ENCODE results near the gene OGG1.

OGG1 gene

DNA sequence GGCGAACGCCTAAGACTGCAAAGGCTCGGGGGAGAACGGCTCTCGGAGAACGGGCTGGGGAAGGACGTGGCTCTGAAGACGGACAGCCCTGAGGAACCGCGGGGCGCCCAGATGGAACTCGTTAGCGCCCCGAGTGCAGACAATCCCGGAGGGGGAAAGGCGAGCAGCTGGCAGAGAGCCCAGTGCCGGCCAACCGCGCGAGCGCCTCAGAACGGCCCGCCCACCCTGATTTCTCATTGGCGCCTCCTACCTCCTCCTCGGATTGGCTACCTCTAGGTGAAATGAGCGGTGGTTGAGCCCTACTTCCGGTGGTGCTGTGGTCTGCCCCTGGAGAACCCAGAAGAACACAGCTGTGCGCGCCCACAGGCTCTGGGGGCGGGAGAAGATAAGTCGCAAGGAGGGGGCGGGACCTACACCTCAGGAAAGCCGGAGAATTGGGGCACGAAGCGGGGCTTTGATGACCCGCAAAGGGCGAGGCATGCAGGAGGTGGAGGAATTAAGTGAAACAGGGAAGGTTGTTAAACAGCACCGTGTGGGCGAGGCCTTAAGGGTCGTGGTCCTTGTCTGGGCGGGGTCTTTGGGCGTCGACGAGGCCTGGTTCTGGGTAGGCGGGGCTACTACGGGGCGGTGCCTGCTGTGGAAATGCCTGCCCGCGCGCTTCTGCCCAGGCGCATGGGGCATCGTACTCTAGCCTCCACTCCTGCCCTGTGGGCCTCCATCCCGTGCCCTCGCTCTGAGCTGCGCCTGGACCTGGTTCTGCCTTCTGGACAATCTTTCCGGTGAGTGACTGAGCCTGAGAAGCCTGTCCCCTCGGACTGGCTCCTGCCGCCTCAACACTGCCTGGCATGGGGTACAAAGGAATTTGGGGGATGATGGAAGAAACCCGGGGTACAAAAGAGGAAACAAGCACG, at the start of gene OGG1:
OGG1 (plus strand) TSS at position 308 of the 911 bp plus-strand sequence; CDS start at position 643, 335 bp downstream.
- peak; percentile 95 for DNase-seq (ENCODE audit: low spot score)

GRCh38 chr3:9700536-9700935, 49.2 kb upstream of the OGG1 start:
- DNase-seq (ENCODE audit: low spot score), result no peak

DNA sequence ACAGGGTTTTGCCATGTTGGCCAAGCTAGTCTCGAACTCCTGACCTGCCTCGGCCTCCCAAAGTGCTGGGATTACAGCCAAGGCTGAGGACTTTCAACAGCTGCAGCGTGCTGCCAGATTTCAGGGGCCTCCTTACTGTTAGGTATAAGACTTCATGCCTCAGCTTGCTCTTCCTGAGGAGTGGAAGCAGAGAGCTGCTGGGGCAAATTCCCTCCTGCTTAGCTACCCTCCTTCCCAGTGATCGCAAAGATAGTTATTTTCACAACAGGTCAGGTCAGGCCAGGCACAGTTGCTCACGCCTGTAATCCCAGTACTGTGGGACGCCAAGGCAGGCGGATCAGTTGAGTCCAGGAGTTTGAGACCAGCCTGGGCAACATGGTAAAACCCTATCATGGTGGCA, 48.7 kb upstream of the OGG1 start:
- DNase-seq (ENCODE audit: low spot score), result no peak

GRCh38 chr3:9701711-9702110, 48.0 kb upstream of the OGG1 start:
- no peak for DNase-seq (ENCODE audit: low spot score)

DNA sequence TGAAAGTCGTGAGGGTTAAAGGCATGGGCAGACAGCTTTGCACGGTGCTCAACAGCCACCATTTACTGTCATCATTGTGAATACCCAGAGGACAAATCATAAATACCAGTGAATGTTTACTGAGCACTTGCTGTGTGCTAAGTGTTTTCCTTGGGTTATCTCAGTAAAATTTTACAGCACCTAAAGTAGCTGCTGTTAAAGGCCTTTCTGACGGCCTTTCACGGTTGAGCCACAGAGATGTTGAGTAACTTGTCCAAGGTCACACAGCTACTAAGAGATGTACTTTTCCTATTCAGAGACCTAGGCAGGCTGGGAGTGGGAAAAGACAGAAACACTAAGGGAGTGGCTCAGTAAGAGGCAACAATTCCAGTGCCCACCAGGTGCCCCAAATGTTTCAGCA, 46.5 kb upstream of the OGG1 start:
- DNase-seq (ENCODE audit: low spot score), result no peak

- DNase-seq (ENCODE audit: low spot score), result no peak
Observed at GRCh38 chr3:9703736-9704346, 45.9 kb upstream of the OGG1 start, which contains the start of gene CPNE9. Gene CPNE9 (plus strand): TSS chr3:9703833. CDS start chr3:9703997, 164 bp downstream.

- peak; percentile 73 for DNase-seq (ENCODE audit: low spot score)
Observed at GRCh38 chr3:9704347-9705322, 45.1 kb upstream of the OGG1 start.

GRCh38 chr3:9710174-9710739, 39.5 kb upstream of the OGG1 start:
- DNase-seq (ENCODE audit: low spot score), result no peak

- DNase-seq (ENCODE audit: low spot score), result no peak
Observed at GRCh38 chr3:9712415-9712814, 37.3 kb upstream of the OGG1 start.

DNA sequence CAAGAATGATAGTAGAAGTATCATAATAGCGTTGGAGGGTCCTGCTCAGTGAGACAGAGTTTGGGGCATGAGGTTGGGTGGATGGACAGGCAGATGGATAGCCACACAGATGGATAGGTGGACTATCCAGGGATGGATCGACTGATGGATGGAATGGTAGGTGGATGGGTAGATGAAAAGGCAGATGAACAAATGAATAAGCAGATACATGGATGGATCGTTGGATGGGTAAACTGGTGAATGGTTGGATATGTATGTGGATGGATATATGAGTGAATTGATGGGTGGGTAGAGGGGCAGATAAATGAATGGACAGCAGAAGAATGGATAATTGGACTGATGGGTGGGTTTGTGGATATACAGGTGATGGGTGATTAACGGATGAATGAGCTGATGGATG, 36.6 kb upstream of the OGG1 start:
- no peak for DNase-seq (ENCODE audit: low spot score)

GRCh38 chr3:9715136-9715535, 34.6 kb upstream of the OGG1 start:
- DNase-seq (ENCODE audit: low spot score), result no peak

GRCh38 chr3:9715764-9716437, 33.9 kb upstream of the OGG1 start:
- no peak for DNase-seq (ENCODE audit: low spot score)

GRCh38 chr3:9716801-9717555, 32.8 kb upstream of the OGG1 start:
- DNase-seq (ENCODE audit: low spot score), result no peak

- DNase-seq (ENCODE audit: low spot score), result no peak
Observed at GRCh38 chr3:9717563-9717962, 32.2 kb upstream of the OGG1 start.

DNA sequence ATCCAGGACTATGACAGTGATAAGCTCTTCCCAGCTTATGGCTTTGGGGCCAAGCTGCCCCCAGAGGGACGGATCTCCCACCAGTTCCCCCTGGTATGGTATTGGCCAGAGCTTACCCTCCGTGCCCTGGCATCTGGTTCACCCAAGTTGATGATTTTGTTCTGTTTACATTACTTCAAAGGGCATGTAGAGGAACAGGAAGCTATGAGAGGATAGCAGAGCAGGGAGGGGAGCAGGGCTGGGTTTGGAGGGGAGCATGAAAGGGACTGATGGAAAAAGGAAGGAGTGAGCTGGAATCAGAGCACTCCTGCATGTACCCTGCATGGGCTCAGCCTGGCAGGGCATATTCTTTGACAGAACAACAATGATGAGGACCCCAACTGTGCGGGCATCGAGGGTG, 31.6 kb upstream of the OGG1 start:
- DNase-seq (ENCODE audit: low spot score), result no peak

- DNase-seq (ENCODE audit: low spot score), result no peak
Observed at GRCh38 chr3:9721015-9721699, 28.6 kb upstream of the OGG1 start.

DNA sequence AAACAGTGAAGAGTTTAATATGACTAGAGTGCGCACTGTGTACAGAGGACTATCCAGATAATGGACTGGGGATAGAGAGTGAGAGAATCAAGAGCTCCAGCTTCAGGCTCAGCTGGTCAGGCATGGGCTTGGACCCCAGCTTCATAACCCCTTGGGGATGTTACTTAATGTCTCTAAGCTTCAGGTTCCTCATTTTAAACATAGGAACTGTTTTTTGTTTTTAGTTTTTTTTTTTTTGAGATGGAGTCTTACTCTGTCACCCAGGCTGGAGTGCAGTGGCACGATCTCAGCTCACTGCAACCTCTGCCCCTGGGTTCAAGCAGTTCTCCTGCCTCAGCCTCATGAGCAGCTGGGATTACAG, 28.1 kb upstream of the OGG1 start:
- no peak for DNase-seq (ENCODE audit: low spot score)

- DNase-seq (ENCODE audit: low spot score), result no peak
Observed at GRCh38 chr3:9725775-9726515, 23.8 kb upstream of the OGG1 start.

- no peak for DNase-seq (ENCODE audit: low spot score)
Observed at GRCh38 chr3:9727041-9727595, 22.6 kb upstream of the OGG1 start.
